Fibroblast of skin of back (primary cell): ENCODE results near the gene ADAMTSL5.

ENCODE experiments used
- DNase-seq: peaks from one replicate; pipeline ENCODE4 v3.0.0-alpha.2; 2013

Gene ADAMTSL5

GRCh38 chr19:1495799-1496713 is 16.8 kb downstream of the ADAMTSL5 start:
- DNase-seq: no peak

GRCh38 chr19:1495051-1495798 is 17.6 kb downstream of the ADAMTSL5 start:
- no peak for DNase-seq

GRCh38 chr19:1494115-1494815 is 18.6 kb downstream of the ADAMTSL5 start:
- DNase-seq: no peak

- DNase-seq: no peak
Observed at GRCh38 chr19:1492474-1493006, 20.3 kb downstream of the ADAMTSL5 start.

GRCh38 chr19:1491849-1492170 is 21.0 kb downstream of the ADAMTSL5 start:
- DNase-seq: no peak

GRCh38 chr19:1491114-1491848 is 21.5 kb downstream of the ADAMTSL5 start, which contains the start of gene REEP6:
Gene REEP6 (plus strand): TSS chr19:1491181. CDS start chr19:1491270, 89 bp downstream.
- DNase-seq: no peak

DNA sequence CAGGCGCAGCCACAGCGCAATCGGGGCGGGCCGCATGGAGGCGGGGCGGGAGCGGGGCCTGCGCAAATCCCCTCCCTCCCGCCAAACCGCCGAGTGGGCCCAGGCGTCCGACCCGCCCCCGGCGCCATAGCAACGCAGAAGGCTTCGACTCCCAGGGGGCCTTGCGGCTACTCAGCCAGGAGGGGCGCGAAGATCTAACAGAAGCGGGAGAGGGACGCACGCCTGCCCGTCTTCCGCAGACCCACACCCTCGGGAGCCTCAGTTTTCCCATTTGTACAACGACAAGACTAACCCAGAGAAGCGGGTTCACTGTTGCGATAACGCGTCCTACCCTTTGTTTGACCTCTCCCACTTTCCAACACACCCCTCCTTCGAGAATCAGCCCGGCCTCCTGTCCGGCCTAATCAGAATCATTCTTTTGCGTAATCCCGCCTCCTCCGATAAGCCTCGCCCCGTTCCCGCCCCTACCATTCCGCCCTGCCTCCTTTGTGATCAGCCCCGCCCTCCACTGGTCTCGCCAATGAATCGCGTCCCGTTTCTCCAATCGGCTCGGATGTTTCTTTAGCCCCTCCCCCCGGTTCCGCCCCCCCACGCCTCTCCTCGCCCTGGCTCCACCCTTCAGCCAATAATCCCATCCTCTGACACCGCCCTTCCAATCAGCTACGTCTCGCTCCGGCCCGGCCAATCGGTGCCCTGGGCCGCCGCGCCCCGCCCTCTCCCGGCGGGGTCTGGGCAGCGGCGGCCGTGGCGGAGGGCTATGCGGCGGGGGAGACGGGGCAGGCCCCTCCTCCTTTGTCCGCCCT is 22.3 kb downstream of the ADAMTSL5 start, which contains the start of gene PCSK4:
PCSK4 (minus strand) TSS at position 40 of the 803 bp plus-strand sequence; CDS start at position 36, 4 bp downstream.
- peak; percentile 98 for DNase-seq

DNA sequence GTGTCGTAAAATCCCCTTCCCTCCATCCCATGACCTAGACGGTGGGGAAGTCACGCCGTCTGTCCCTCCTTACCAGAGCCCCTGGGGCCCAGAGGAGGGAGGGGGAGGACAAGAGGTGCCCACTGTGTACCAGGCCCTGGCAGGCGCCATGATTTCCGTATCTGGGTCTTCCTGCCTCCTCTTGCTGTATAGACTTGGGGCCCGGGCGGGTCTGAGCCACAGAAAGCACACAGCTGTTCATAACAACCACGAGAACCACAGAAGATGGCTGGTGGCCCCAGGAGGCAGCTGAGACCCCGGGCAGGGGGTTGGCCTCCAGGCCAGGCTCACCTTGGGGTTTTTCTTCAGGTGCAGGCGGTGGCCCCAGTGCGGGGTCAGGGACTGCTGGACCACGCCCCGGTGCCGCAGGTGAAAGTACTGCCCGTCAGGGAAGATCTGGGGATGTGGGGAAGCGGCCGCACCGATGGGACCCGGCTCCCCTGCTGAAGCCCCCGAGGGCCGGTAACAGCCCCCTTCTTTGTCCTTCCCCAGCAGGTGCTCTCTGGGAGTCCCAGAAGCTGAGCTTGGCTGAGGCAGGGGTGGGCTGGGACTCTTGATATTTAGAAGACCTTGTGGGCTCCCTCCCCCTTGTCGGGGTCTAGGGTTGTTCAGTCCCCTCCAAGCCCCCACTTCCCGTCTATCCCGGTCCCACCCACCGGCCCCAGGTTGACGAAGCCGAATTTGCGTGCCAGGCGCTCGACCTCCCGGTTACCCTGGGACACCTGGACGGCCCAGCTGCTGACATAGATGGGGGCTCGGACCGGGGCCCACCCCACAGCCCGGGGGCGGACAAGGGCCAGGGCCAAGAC is 23.1 kb downstream of the ADAMTSL5 start:
- no peak for DNase-seq

GRCh38 chr19:1488282-1488601 is 24.6 kb downstream of the ADAMTSL5 start:
- DNase-seq: no peak

DNA sequence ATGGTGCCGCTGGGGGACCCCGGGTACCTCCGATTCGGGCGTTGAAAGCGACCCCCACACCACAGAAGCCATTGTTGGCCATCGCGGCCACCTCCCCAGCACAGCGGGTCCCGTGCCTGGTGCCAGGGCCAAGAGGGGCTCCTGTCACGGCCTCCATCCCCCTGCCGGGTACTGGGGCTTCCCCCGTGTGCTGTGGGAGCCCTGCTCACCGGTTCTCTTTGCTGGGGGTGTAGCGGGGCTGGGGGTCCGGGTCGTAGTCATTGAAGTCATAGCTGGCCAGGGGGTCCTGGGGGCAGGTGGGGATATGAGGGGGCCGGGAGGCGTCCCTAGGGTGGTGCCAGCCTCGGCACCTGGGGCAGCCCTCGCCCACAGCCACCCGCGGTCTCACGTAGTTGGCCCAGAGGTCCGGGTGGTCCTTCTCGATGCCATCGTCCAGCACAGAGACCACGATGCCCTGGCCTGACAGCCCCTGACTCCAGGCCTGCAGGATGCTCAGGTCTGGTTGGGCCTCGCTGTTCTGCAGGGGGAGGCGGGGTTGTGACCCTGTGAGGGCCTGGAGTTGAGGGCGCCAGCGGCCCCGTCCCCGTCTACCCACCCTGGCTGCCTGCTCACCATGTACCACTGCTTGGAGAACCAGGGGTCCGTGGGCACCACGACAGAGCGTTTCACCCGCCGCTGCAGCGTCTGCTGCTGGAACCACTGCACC is 25.1 kb downstream of the ADAMTSL5 start:
- no peak for DNase-seq

- DNase-seq: no peak
Observed at GRCh38 chr19:1486720-1487575, 25.9 kb downstream of the ADAMTSL5 start.

GRCh38 chr19:1483979-1484428 is 28.8 kb downstream of the ADAMTSL5 start:
- DNase-seq: no peak

GRCh38 chr19:1483131-1483978 is 29.5 kb downstream of the ADAMTSL5 start:
- DNase-seq: no peak

DNA sequence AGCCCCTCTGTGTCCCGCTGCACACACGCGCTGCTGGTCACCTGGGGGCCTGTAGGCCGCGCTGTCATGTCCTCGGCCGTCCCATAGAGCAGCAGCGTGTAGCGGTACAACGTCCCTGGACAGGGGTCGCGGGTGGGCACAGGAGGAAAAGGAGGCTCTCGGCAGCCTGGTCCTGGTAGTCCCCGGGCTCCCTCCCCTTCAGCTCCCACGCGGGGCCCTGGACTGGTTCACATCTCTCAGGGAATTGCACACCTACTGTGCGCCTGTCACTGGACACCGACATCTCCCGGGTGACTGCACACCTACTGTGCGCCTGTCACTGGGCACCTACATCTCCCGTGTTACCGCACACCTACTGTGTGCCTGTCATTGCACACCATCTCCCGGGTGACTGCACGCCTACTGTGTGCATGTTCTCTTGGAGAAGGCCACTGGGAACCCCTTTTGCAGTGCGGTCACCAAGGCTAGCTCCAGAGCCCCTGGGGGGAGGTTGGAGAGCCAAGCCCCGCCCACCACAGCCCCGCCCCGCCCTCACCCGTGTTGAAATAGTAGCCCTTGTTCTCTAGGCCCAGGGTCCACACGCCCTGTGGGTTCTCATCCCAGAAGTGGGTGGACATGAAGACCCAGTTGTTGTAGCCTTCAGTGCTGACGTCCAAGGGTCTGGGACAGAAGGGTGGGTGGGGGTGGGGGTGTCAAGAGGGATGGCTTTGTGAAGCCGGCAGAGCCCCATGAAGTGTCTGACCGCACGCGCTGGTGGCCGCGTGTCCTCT is 30.3 kb downstream of the ADAMTSL5 start:
- no peak for DNase-seq

GRCh38 chr19:1481893-1482360 is 30.9 kb downstream of the ADAMTSL5 start:
- DNase-seq: no peak

DNA sequence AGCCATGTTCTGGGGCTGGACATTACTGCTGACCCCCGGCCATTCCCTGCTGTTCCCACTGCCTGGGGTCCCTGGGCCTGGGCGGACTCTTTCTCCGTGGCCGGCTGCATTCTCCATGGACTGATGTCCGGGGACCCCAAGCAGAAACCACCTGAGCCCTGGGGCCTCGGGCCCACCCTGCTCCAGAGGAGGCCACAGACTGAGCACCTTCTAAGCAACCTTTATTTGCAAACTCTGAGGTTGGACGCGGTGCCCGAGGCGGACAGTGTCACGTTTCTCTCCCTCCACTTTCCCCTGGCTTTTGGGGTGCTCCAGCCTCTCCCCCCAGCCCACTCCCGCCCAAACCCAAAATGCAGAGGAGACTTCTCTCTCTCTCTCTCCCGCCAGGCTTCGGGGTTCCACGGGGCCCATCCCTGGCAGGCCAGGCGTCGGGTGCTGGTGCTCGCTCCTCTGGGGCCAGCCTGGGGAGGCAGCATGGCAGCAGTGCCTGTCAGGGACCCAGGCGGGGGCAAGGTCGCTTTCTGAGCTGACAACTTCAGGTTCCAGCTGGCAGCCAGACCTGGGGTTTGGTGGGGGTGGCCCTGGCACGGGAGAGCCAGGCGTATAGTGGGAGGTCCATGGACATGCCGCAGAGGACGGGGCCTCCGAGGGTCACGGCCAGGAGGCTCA is 31.5 kb downstream of the ADAMTSL5 start:
- no peak for DNase-seq
